T-helper 1 cell treated with Interleukin-12 subunit alpha and Interleukin-12 subunit beta and Interleukin-4 antibody, amounts not matched to agents 30 ng/mL and 1 ng/mL, for 36 hours (primary cell): ENCODE data around the gene CALR. TPM values are rescaled to one million over a fixed set of nuclear protein-coding genes. Genes with fewer than 3 reads are reported as not detected.

Source experiments
- total RNA-seq: library from RNA; stranded (reverse); gene quantifications from 2 replicates; pipeline ENCODE4 v1.2.3, GENCODE V29; 2022

CALR gene
- total RNA-seq, 1 donor from 2014 or later, result 1,347 TPM

Other genes with a start within 250 kb of the CALR start
- gene FBXW9, start 242.0 kb upstream of the CALR start, total RNA-seq, result 5.0 and 6.1 TPM in 2 replicates
- gene TNPO2, start 214.7 kb upstream of the CALR start, total RNA-seq, result 86.1 and 87.4 TPM in 2 replicates
- gene TRIR, start 203.9 kb upstream of the CALR start, total RNA-seq, result 180 and 185 TPM in 2 replicates
- gene GET3, start 201.1 kb upstream of the CALR start, total RNA-seq, result 66.7 and 69.3 TPM in 2 replicates
- gene BEST2, start 186.8 kb upstream of the CALR start, total RNA-seq, result 0.10 TPM in 1 of 2 replicates, not detected in the other
- gene HOOK2, start 163.1 kb upstream of the CALR start, total RNA-seq, result 16.5 and 17.9 TPM in 2 replicates
- 309 and 316 TPM in 2 replicates for gene JUNB, start 147.1 kb upstream of the CALR start, total RNA-seq
- gene PRDX2, start 136.8 kb upstream of the CALR start, total RNA-seq, result 300 and 302 TPM in 2 replicates
- 13.0 and 24.6 TPM in 2 replicates for gene THSD8, start 136.5 kb upstream of the CALR start, total RNA-seq
- 24.3 and 30.5 TPM in 2 replicates for gene RNASEH2A, start 132.0 kb upstream of the CALR start, total RNA-seq
- gene RTBDN, start 104.0 kb upstream of the CALR start, total RNA-seq, result not detected in 2 replicates
- gene MAST1, start 100.1 kb upstream of the CALR start, total RNA-seq, result 0.49 and 1.1 TPM in 2 replicates
- 29.5 and 32.6 TPM in 2 replicates for gene DNASE2, start 57.2 kb upstream of the CALR start, total RNA-seq
- gene KLF1, start 51.4 kb upstream of the CALR start, total RNA-seq, result 0.22 and 0.41 TPM in 2 replicates
- gene GCDH, start 47.4 kb upstream of the CALR start, total RNA-seq, result 48.0 and 49.5 TPM in 2 replicates
- 1.9 and 2.8 TPM in 2 replicates for gene SYCE2, start 19.3 kb upstream of the CALR start, total RNA-seq
- gene FARSA, start 4.9 kb upstream of the CALR start, total RNA-seq, result 108 and 117 TPM in 2 replicates
- 113 and 115 TPM in 2 replicates for gene RAD23A, start 7.3 kb downstream of the CALR start, total RNA-seq
- gene GADD45GIP1, start 18.6 kb downstream of the CALR start, total RNA-seq, result 16.6 and 17.9 TPM in 2 replicates
- 0.10 TPM in 1 of 2 replicates, not detected in the other for gene DAND5, start 31.0 kb downstream of the CALR start, total RNA-seq
- gene NFIX, start 56.9 kb downstream of the CALR start, total RNA-seq, result 0.96 and 1.1 TPM in 2 replicates
- 3.6 and 4.2 TPM in 2 replicates for gene LYL1, start 164.2 kb downstream of the CALR start, total RNA-seq
- 65.6 and 66.5 TPM in 2 replicates for gene TRMT1, start 178.1 kb downstream of the CALR start, total RNA-seq
- gene NACC1, start 179.7 kb downstream of the CALR start, total RNA-seq, result 79.6 and 84.4 TPM in 2 replicates
- 51.3 and 52.9 TPM in 2 replicates for gene STX10, start 211.8 kb downstream of the CALR start, total RNA-seq
- gene IER2, start 211.8 kb downstream of the CALR start, total RNA-seq, result 248 and 253 TPM in 2 replicates